Nephron (organoid): Measurements from ENCODE around the gene CDH15.

Source experiments
- H3K27ac Mint-ChIP-seq, 3 experiments: 2 replicates each; pipeline ENCODE4 v1.8.0; 2020; ENCODE audit warnings: mixed read lengths in 3 of 3, mild to moderate bottlenecking in 2 of 3, moderate library complexity in 1 of 3
- H3K27me3 Mint-ChIP-seq: 2 replicates; pipeline ENCODE4 v1.8.0; 2021; ENCODE audit warnings: low read depth, mild to moderate bottlenecking, moderate library complexity, mixed read lengths
- H3K36me3 Mint-ChIP-seq: 2 replicates; pipeline ENCODE4 v1.8.0; 2020; ENCODE audit warnings: low read depth, mixed read lengths
- H3K4me1 Mint-ChIP-seq: 2 replicates; pipeline ENCODE4 v1.8.0; 2020; ENCODE audit warnings: mixed read lengths
- H3K4me3 Mint-ChIP-seq, 3 experiments: 2 replicates each; pipeline ENCODE4 v1.8.0; 2020; ENCODE audit warnings: mild to moderate bottlenecking in 3 of 3, mixed read lengths in 3 of 3, moderate library complexity in 2 of 3
- H3K9me3 Mint-ChIP-seq: 2 replicates; pipeline ENCODE4 v1.8.0; 2020; ENCODE audit warnings: mixed read lengths
- TF ChIP-seq, protein P1 (sequence below), 3 experiments: fragments of 200-600 bp; sonication (generic); IDR thresholded peaks; one replicate each; pipeline ENCODE4 v1.5.0; 2021; ENCODE audit warnings: antibody characterized with exemption in 3 of 3; ENCODE audit not compliant: unreplicated experiment in 3 of 3

Gene CDH15

DNA sequence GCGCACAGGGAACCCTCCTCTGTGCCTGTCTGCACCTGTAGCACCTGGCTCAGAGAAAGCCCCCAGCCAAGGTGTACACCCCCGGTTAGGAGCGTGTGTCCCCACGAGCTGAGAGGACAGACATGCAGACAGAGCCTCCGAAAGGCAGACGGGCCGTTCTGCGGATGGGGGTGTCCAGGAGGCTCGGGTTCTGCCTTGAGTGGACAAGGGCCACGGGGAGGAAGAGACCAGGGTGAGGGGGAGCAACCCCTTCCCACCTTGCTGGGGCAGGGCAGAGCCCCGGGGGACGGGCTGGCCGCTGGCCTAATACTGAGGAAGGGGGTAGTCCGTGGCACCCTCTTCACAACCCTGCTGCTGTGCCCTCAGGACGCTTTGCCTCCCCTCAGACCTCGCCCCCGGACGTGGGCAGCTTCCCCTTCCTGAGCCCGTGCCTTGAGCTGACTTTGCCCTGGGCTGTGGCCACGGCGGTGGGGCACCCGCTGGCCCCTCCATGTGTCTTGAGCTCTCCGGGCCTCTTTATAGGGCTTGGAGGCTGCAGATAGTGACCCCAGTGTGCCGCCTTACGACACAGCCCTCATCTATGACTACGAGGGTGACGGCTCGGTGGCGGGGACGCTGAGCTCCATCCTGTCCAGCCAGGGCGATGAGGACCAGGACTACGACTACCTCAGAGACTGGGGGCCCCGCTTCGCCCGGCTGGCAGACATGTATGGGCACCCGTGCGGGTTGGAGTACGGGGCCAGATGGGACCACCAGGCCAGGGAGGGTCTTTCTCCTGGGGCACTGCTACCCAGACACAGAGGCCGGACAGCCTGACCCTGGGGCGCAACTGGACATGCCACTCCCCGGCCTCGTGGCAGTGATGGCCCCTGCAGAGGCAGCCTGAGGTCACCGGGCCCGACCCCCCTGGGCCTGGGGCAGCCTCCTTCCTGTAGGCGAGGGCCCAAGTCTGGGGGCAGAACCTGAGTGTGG lies 23.1 kb downstream of the CDH15 start:
- no peak overlapping the region for H3K27ac Mint-ChIP-seq
- H3K4me3 Mint-ChIP-seq: no peak overlapping the region
- TF ChIP-seq, protein P1, sequence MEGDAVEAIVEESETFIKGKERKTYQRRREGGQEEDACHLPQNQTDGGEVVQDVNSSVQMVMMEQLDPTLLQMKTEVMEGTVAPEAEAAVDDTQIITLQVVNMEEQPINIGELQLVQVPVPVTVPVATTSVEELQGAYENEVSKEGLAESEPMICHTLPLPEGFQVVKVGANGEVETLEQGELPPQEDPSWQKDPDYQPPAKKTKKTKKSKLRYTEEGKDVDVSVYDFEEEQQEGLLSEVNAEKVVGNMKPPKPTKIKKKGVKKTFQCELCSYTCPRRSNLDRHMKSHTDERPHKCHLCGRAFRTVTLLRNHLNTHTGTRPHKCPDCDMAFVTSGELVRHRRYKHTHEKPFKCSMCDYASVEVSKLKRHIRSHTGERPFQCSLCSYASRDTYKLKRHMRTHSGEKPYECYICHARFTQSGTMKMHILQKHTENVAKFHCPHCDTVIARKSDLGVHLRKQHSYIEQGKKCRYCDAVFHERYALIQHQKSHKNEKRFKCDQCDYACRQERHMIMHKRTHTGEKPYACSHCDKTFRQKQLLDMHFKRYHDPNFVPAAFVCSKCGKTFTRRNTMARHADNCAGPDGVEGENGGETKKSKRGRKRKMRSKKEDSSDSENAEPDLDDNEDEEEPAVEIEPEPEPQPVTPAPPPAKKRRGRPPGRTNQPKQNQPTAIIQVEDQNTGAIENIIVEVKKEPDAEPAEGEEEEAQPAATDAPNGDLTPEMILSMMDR (IDR thresholded peaks at IDR 0.05; ENCODE audit: unreplicated experiment in 3 of 3): no peak
- H3K36me3 Mint-ChIP-seq: no peaks in the 10 kb centered on the region
- H3K27me3 Mint-ChIP-seq: peaks cover 33% of the 10 kb centered on the region
- H3K4me1 Mint-ChIP-seq: no peaks in the 10 kb centered on the region
- no peaks in the 10 kb centered on the region for H3K9me3 Mint-ChIP-seq

DNA sequence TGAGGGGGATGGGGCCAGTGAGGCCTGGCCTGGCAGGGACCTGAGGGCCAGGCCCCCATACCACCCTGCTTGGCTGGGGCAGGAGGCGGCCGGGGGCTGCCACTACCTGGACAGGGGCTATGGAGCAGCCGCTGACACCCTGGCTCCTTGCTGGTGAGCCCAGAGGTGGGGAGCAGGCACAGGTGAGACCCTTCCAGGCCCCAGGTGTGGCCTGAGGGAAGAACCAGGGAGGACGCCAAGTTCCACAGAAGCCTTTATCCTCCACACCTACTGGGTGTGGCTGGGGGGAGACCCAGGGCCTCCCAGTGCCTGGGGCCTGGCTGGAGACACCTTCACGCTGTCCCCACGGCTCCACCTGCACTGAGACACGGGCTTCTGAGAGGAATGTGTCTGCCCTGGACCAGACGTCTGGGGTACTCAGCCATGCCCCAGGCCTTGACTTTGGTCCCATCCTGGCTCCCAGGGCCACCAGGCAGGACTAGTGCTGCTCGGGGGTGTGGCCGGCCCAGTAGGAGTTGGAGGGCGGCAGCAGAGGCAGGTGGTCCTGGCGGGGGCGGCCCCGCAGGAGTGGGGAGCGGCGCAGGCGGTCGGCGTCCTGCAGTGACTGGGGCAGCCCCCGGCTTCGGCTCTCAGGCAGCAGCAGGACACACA lies 24.1 kb downstream of the CDH15 start:
- peaks cover 39% of the 10 kb centered on the region for H3K27me3 Mint-ChIP-seq
- no peaks in the 10 kb centered on the region for H3K9me3 Mint-ChIP-seq
- no peaks in the 10 kb centered on the region for H3K4me1 Mint-ChIP-seq
- H3K4me3 Mint-ChIP-seq: no peak overlapping the region
- no peak overlapping the region for H3K27ac Mint-ChIP-seq
- H3K36me3 Mint-ChIP-seq: no peaks in the 10 kb centered on the region
- TF ChIP-seq, protein P1 (IDR thresholded peaks at IDR 0.05; ENCODE audit: unreplicated experiment in 3 of 3): no peak

DNA sequence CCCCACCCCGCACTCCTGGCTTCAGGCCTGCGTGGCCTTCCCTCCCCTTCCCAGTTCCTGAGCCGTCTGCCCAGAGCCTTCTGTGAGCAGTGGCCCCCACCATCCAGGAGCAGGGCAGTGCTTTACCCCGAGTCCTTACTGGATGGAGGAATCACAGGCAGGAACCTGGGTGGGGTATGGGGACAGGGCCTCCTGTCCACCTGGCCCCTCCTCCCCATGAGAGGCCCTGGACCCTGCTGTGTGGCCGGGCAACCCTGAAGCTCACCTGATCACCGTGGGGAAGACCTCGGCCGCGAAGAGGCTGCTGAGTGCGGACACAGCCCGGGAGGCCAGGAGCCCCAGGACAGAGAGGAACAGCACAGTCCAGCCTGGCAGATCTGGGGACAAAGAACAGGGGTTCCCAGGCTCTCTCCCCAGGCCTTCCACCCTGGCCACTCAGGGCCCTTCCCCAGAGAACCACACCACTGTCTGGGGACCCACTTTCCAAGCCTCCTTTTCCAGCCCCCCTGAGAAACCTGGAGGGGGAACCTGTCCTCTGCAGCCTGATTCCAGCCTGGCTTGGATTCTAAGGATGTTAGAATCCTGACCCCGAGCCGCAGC lies 25.6 kb downstream of the CDH15 start:
- H3K27me3 Mint-ChIP-seq: peaks cover 40% of the 10 kb centered on the region
- H3K4me1 Mint-ChIP-seq: no peaks in the 10 kb centered on the region
- no peaks in the 10 kb centered on the region for H3K36me3 Mint-ChIP-seq

DNA sequence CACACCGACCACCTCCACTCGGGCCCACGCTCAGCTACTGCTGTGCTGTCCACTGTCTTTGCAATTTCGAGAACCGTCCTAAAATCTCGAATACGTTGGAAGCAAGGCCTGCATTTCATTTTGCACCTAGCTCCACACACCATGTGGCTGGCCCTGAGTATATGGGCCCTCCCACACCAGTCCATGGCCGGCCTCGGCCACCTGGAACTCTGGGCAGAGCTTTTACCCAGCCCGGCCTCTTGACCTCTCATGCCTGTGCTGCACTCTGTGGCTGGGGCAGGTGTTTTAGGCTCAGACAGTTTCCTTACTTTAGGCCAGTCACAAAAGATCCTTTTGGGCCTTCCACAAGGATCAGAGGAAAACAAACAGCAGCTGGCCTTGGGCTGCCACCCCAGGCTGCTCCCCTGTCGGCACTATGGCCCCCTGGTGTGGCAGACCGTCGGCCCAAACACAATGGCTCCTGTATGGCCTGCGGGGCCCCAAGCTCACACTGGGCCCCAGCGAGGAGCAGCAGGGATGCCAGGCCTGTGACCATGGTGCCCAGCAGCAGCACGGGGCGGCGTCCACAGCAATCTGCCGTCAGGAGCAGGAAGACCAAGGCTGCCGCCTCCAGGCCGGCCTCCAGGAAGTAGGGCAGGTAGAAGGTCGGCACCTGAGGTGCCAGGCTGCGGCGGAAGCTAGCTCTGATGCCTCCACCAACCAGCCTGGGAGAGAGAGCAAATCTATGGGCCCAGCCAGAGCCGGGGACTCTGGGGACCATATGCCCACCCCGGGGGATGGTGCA lies 26.3 kb downstream of the CDH15 start:
- Mint-ChIP-seq H3K9me3 (peaks cover 3% of the 10 kb centered on the region), H3K27ac (no peak overlapping the region), H3K4me3 (no peak overlapping the region), H3K36me3 (no peaks in the 10 kb centered on the region), H3K4me1 (no peaks in the 10 kb centered on the region), H3K27me3 (peaks cover 47% of the 10 kb centered on the region)
- TF ChIP-seq, protein P1 (IDR thresholded peaks at IDR 0.05; ENCODE audit: unreplicated experiment in 3 of 3): no peak

More for the DNA sequence above, 25.6 kb downstream of the CDH15 start:
- no peak overlapping the region for H3K4me3 Mint-ChIP-seq
- no peak overlapping the region for H3K27ac Mint-ChIP-seq
- TF ChIP-seq, protein P1 (IDR thresholded peaks at IDR 0.05; ENCODE audit: unreplicated experiment in 3 of 3): no peak
- no peaks in the 10 kb centered on the region for H3K9me3 Mint-ChIP-seq

DNA sequence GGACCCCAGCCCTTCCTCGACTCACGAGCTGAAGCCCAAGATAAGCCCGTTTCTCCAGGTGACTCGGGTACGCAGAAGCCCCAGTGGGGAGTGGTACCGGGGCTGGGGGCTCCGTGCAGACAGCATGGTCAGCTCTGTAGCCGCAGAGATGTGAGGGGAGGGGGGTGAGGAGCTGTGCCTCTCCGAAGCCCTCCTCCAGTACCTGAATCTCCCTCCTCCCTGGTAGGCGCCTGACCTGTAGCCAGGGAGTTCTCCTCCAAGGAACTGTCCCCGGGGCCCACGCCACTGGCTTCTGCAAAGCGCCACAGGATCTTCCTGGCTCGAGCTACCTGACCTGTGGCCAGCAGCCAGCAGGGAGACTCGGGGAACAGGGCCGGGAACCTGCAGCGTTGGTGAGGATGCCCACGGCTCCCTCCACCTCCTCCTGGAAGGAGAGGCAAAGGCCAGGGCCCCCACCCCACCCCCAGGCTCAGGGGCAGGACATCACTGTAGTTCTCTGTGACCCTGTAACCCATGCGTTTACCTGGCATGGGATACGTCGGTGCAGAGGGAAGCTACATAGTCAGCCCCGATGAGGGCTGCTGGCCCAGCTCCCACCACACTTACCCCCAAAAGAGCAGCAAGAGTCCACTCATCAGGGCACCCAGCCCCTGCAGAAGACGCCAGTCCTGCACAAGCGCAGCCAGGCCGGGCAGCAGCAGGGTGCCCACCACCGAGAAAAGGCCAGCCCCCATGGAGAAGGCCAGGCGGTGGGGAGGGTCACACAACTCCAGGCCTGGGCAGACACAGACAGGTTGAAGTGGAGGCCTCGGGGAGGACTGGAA lies 27.1 kb downstream of the CDH15 start:
- H3K9me3 Mint-ChIP-seq: peaks cover 9% of the 10 kb centered on the region
- no peak overlapping the region for H3K4me3 Mint-ChIP-seq
- TF ChIP-seq, protein P1 (IDR thresholded peaks at IDR 0.05; ENCODE audit: unreplicated experiment in 3 of 3): no peak
- H3K4me1 Mint-ChIP-seq: no peaks in the 10 kb centered on the region
- H3K27ac Mint-ChIP-seq: no peak overlapping the region
- peaks cover 5% of the 10 kb centered on the region for H3K36me3 Mint-ChIP-seq
- peaks cover 55% of the 10 kb centered on the region for H3K27me3 Mint-ChIP-seq
